ENCODE results near the gene FXYD5.

Gene FXYD5

GRCh38 chr19:35143818-35144217, 10.7 kb upstream of the FXYD5 start:
- Histone ChIP-seq H3K27ac (replicated peaks) (no peak overlapping the region), H3K27me3 (ENCODE audit: insufficient read depth, poor library complexity, severe bottlenecking) (peaks cover 12% of the 10 kb centered on the region), H3K4me3 (replicated peaks; ENCODE audit: insufficient read depth, low read length) (no peak overlapping the region)
- no peak for DNase-seq (ENCODE audit: low read depth in 1 of 2, low spot score in 1 of 2)
- no peak for TF ChIP-seq REST (IDR thresholded peaks at IDR 0.05; ENCODE audit: insufficient replicate concordance, low read depth)

GRCh38 chr19:35144259-35144599, 10.3 kb upstream of the FXYD5 start:
- no peak for DNase-seq (ENCODE audit: low read depth in 1 of 2, low spot score in 1 of 2)
- H3K27me3 ChIP-seq (ENCODE audit: insufficient read depth, poor library complexity, severe bottlenecking) = peaks cover 12% of the 10 kb centered on the region
- TF ChIP-seq CTCF (IDR thresholded peaks at IDR 0.05; ENCODE audit: insufficient read depth, low read length) = no peak
- no peak for TF ChIP-seq POLR2AphosphoS5 (IDR thresholded peaks at IDR 0.05; ENCODE audit: low read depth)
- no peak for TF ChIP-seq SPI1 (IDR thresholded peaks at IDR 0.05; ENCODE audit: borderline replicate concordance, low read depth)
- TF ChIP-seq GABPA (IDR thresholded peaks at IDR 0.05; ENCODE audit: low read depth) = no peak
- no peak overlapping the region for H3K4me3 ChIP-seq (replicated peaks; ENCODE audit: insufficient read depth, low read length)
- H3K27ac ChIP-seq (replicated peaks) = no peak overlapping the region

- no peak for DNase-seq (ENCODE audit: low read depth in 1 of 2, low spot score in 1 of 2)
- no peak overlapping the region for H3K4me3 ChIP-seq (replicated peaks; ENCODE audit: insufficient read depth, low read length)
- peaks cover 12% of the 10 kb centered on the region for H3K27me3 ChIP-seq (ENCODE audit: insufficient read depth, poor library complexity, severe bottlenecking)
- TF ChIP-seq REST (IDR thresholded peaks at IDR 0.05; ENCODE audit: insufficient replicate concordance, low read depth) (no peak), GABPA (IDR thresholded peaks at IDR 0.05; ENCODE audit: low read depth) (no peak), POLR2AphosphoS5 (IDR thresholded peaks at IDR 0.05; ENCODE audit: low read depth) (no peak), SPI1 (IDR thresholded peaks at IDR 0.05; ENCODE audit: borderline replicate concordance, low read depth) (no peak), CTCF (IDR thresholded peaks at IDR 0.05; ENCODE audit: insufficient read depth, low read length) (no peak)
- no peak overlapping the region for H3K27ac ChIP-seq (replicated peaks)
These were observed 9.7 kb upstream of the FXYD5 start for GRCh38 chr19:35144600-35145436.

- H3K4me3 ChIP-seq (replicated peaks; ENCODE audit: insufficient read depth, low read length) = no peak overlapping the region
- H3K27ac ChIP-seq (replicated peaks) = no peak overlapping the region
- peaks cover 10% of the 10 kb centered on the region for H3K27me3 ChIP-seq (ENCODE audit: insufficient read depth, poor library complexity, severe bottlenecking)
- no peak for DNase-seq (ENCODE audit: low read depth in 1 of 2, low spot score in 1 of 2)
- TF ChIP-seq SPI1 (IDR thresholded peaks at IDR 0.05; ENCODE audit: borderline replicate concordance, low read depth) (no peak), GABPA (IDR thresholded peaks at IDR 0.05; ENCODE audit: low read depth) (no peak)
These were observed 7.6 kb upstream of the FXYD5 start for GRCh38 chr19:35146746-35147459.
